ENCODE results near the gene UXS1.

GRCh38 chr2:106063181-106063580 is 130.9 kb downstream of the UXS1 start:
- TF ChIP-seq, protein P1, sequence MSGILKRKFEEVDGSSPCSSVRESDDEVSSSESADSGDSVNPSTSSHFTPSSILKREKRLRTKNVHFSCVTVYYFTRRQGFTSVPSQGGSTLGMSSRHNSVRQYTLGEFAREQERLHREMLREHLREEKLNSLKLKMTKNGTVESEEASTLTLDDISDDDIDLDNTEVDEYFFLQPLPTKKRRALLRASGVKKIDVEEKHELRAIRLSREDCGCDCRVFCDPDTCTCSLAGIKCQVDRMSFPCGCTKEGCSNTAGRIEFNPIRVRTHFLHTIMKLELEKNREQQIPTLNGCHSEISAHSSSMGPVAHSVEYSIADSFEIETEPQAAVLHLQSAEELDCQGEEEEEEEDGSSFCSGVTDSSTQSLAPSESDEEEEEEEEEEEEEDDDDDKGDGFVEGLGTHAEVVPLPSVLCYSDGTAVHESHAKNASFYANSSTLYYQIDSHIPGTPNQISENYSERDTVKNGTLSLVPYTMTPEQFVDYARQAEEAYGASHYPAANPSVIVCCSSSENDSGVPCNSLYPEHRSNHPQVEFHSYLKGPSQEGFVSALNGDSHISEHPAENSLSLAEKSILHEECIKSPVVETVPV (CRISPR knock-in tag; IDR thresholded peaks at IDR 0.05) = no peak
- TF ChIP-seq TSHZ2 (CRISPR knock-in tag; IDR thresholded peaks at IDR 0.05) = no peak
- TF ChIP-seq SNAI2 (CRISPR knock-in tag; IDR thresholded peaks at IDR 0.05) = no peak
- TF ChIP-seq, protein P2, sequence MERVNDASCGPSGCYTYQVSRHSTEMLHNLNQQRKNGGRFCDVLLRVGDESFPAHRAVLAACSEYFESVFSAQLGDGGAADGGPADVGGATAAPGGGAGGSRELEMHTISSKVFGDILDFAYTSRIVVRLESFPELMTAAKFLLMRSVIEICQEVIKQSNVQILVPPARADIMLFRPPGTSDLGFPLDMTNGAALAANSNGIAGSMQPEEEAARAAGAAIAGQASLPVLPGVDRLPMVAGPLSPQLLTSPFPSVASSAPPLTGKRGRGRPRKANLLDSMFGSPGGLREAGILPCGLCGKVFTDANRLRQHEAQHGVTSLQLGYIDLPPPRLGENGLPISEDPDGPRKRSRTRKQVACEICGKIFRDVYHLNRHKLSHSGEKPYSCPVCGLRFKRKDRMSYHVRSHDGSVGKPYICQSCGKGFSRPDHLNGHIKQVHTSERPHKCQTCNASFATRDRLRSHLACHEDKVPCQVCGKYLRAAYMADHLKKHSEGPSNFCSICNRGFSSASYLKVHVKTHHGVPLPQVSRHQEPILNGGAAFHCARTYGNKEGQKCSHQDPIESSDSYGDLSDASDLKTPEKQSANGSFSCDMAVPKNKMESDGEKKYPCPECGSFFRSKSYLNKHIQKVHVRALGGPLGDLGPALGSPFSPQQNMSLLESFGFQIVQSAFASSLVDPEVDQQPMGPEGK (CRISPR knock-in tag; IDR thresholded peaks at IDR 0.05; ENCODE audit: borderline replicate concordance) = no peak
- no peak for TF ChIP-seq ZNF8 (CRISPR knock-in tag; IDR thresholded peaks at IDR 0.05)
- no peak for TF ChIP-seq TOX (CRISPR knock-in tag; IDR thresholded peaks at IDR 0.05; ENCODE audit: borderline replicate concordance)
- TF ChIP-seq ZFP3 (CRISPR knock-in tag; IDR thresholded peaks at IDR 0.05) = no peak
- TF ChIP-seq OSR1 (CRISPR knock-in tag; IDR thresholded peaks at IDR 0.05) = no peak

Data from SK-N-SH treated with all-trans-retinoic acid at 6 μM for 48 hours (cell line).